K562 (cell line): ENCODE measurements around the gene KIF14.

Experiments
- BCLAF1 ChIP-seq, 2 experiments: fragments of 450-650 bp in 1 of 2; IDR thresholded peaks; 2 replicates each; pipeline ENCODE4 v1.6.1; 2011 to 2017; ENCODE audit warnings: low read depth in 2 of 2, antibody characterized with exemption in 1 of 2, borderline replicate concordance in 1 of 2, low read length in 1 of 2, mild to moderate bottlenecking in 1 of 2, mixed read lengths in 1 of 2; ENCODE audit not compliant: control insufficient read depth in 1 of 2
- DNMT1 ChIP-seq: fragments of 450-650 bp; IDR thresholded peaks from 2 replicates; pipeline ENCODE4 v1.6.1; 2016; ENCODE audit warnings: antibody characterized with exemption, mild to moderate bottlenecking
- EP300 ChIP-seq: IDR thresholded peaks from 2 replicates; pipeline ENCODE4 v1.6.1; 2012; ENCODE audit warnings: low read length, improper control_type of control experiment
- MAX ChIP-seq: sonication (generic); formaldehyde crosslinking; IDR thresholded peaks from 2 replicates; pipeline ENCODE4 v1.9.0; 2022; ENCODE audit warnings: mild to moderate bottlenecking, missing genetic modification reagents
- RNF2 ChIP-seq: sonication (generic); IDR thresholded peaks from 2 replicates; pipeline ENCODE4 v1.6.1; 2016
- SMARCE1 ChIP-seq: fragments of 450-650 bp; IDR thresholded peaks from 2 replicates; pipeline ENCODE4 v1.7.1; 2016; ENCODE audit warnings: mild to moderate bottlenecking
- SRSF7 ChIP-seq: fragments of 200-400 bp; formaldehyde crosslinking; optimal IDR thresholded peaks from 2 replicates; pipeline ENCODE3; 2017; ENCODE audit warnings: mild to moderate bottlenecking, low read depth, low read length

- TF ChIP-seq SMARCE1 (no peak), MAX (CRISPR knock-in tag) (no peak), RNF2 (no peak), SRSF7 (no peak), EP300 (no peak), BCLAF1 (IDR thresholded peaks at IDR 0.05; ENCODE audit: borderline replicate concordance in 1 of 2, control insufficient read depth in 1 of 2, low read depth in 2 of 2, low read length in 1 of 2) (no peak), DNMT1 (no peak)
These were observed 92.9 kb downstream of the KIF14 start for GRCh38 chr1:200527670-200528069.
